HG03558 (cell line): Measurements from ENCODE around the gene DBF4.
"Not testable (repeated sequence)": the region's sequence is repeated elsewhere in the genome, so short reads cannot be mapped to it uniquely, and the experiment has no call there.

Source experiments
- ATAC-seq: cut with Tn5 transposase; IDR thresholded peaks from one replicate; pipeline ENCODE4 v1.9.1; 2021; ENCODE audit warnings: moderate number of reproducible peaks; ENCODE audit not compliant: unreplicated experiment; ENCODE audit errors: extremely low read depth

Gene DBF4

GRCh38 chr7:87944547-87944946 is 68.3 kb downstream of the DBF4 start:
- ATAC-seq: no peak

GRCh38 chr7:87945926-87946325 is 69.6 kb downstream of the DBF4 start:
- not testable (repeated sequence) for ATAC-seq

- no peak for ATAC-seq
Measured at GRCh38 chr7:87948371-87948770, 72.1 kb downstream of the DBF4 start.
